Liver (tissue), 9 donors: ENCODE measurements around the gene MYO1H. TPM values are rescaled to one million over a fixed set of nuclear protein-coding genes. Genes with fewer than 3 reads are reported as not detected.

ENCODE experiments used
- DNase-seq: peaks from one replicate; pipeline ENCODE4 v3.0.0-alpha.2; 2017; ENCODE audit warnings: low spot score
- H3K27ac ChIP-seq, 2 donors: one replicate each; pipeline ENCODE4 v1.7.0; 2013; ENCODE audit warnings: inconsistent platforms in 2 of 2, low read length in 2 of 2, control low read depth in 1 of 2, low read depth in 1 of 2, mild to moderate bottlenecking in 1 of 2
- H3K27me3 ChIP-seq, 4 donors: one replicate each; pipeline versions ENCODE4 v1.6.1 to v1.7.0; 2013; ENCODE audit warnings: low read length in 3 of 4, inconsistent platforms in 1 of 4, mild to moderate bottlenecking in 1 of 4, moderate library complexity in 1 of 4; ENCODE audit not compliant: control insufficient read depth in 4 of 4, insufficient read depth in 4 of 4
- H3K36me3 ChIP-seq, 4 donors: one replicate each; pipeline versions ENCODE4 v1.6.1 to v1.7.0; 2013; ENCODE audit warnings: low read length in 3 of 4, mild to moderate bottlenecking in 3 of 4, low read depth in 1 of 4, moderate library complexity in 1 of 4; ENCODE audit not compliant: control insufficient read depth in 4 of 4, insufficient read depth in 3 of 4
- H3K4me1 ChIP-seq, 4 donors: one replicate each; pipeline versions ENCODE4 v1.6.1 to v1.7.0; 2013; ENCODE audit warnings: low read length in 3 of 4, mild to moderate bottlenecking in 3 of 4, moderate library complexity in 1 of 4; ENCODE audit not compliant: control insufficient read depth in 4 of 4, insufficient read depth in 4 of 4
- H3K4me3 ChIP-seq, 3 donors: one replicate each; pipeline versions ENCODE4 v1.6.1 to v1.7.0; 2013; ENCODE audit warnings: low read length in 3 of 3, control low read depth in 1 of 3, low read depth in 1 of 3, mild to moderate bottlenecking in 1 of 3
- H3K9ac ChIP-seq, 2 donors: one replicate each; pipeline ENCODE4 v1.7.0; 2013; ENCODE audit warnings: low read length in 2 of 2, mild to moderate bottlenecking in 2 of 2, moderate library complexity in 2 of 2, control low read depth in 1 of 2, low read depth in 1 of 2
- H3K9me3 ChIP-seq, 4 donors: one replicate each; pipeline versions ENCODE4 v1.6.1 to v1.7.0; 2013; ENCODE audit warnings: low read length in 3 of 4; ENCODE audit not compliant: control insufficient read depth in 4 of 4
- CTCF ChIP-seq: fragments of 150-350 bp; IDR thresholded peaks from 2 replicates; pipeline ENCODE4 v1.5.1; 2017; ENCODE audit warnings: improper control_type of control experiment, low read depth, low read length; ENCODE audit not compliant: missing input control
- EGR1 ChIP-seq, 2 donors: IDR thresholded peaks; 2 replicates each; pipeline ENCODE4 v1.6.1; 2016 to 2018; ENCODE audit warnings: antibody characterized with exemption in 2 of 2, low read depth in 2 of 2
- FOXA2 ChIP-seq: IDR thresholded peaks from 2 replicates; pipeline ENCODE4 v1.6.1; 2016; ENCODE audit warnings: antibody characterized with exemption
- GABPA ChIP-seq, 2 donors: IDR thresholded peaks in 1 of 2; conservative IDR thresholded peaks in 1 of 2; 2 replicates each; pipeline ENCODE4 v1.6.1; 2016; ENCODE audit warnings: antibody characterized with exemption in 2 of 2, mild to moderate bottlenecking in 1 of 2, moderate library complexity in 1 of 2
- HNF4A ChIP-seq, 2 donors: conservative IDR thresholded peaks; 2 replicates each; pipeline ENCODE4 v1.6.1; 2016; ENCODE audit warnings: antibody characterized with exemption in 2 of 2, mild to moderate bottlenecking in 2 of 2
- HNF4G ChIP-seq: IDR thresholded peaks from 2 replicates; pipeline ENCODE4 v1.6.1; 2016; ENCODE audit warnings: antibody characterized with exemption
- JUND ChIP-seq, 2 donors: IDR thresholded peaks; 2 replicates each; pipeline ENCODE4 v1.6.1; 2016; ENCODE audit warnings: antibody characterized with exemption in 2 of 2
- NR2F2 ChIP-seq: IDR thresholded peaks from 2 replicates; pipeline ENCODE4 v1.6.1; 2016; ENCODE audit warnings: antibody characterized with exemption
- RAD21 ChIP-seq, 2 donors: IDR thresholded peaks; 2 replicates each; pipeline ENCODE4 v1.6.1; 2016; ENCODE audit warnings: antibody characterized with exemption in 2 of 2, mild to moderate bottlenecking in 2 of 2
- REST ChIP-seq: IDR thresholded peaks from 2 replicates; pipeline ENCODE4 v1.6.1; 2016; ENCODE audit warnings: antibody characterized with exemption, mild to moderate bottlenecking
- YY1 ChIP-seq: IDR thresholded peaks from 2 replicates; pipeline ENCODE4 v1.6.1; 2016; ENCODE audit warnings: antibody characterized with exemption, mild to moderate bottlenecking
- ZBTB33 ChIP-seq: IDR thresholded peaks from 2 replicates; pipeline ENCODE4 v1.6.1; 2016; ENCODE audit warnings: antibody characterized with exemption
- WGBS: extraction: QIAGEN DNeasy Blood & Tissue Kit; methylation state at CpG from one replicate; pipeline ENCODE4 v1.1.7; 2013; 5-methylcytosine and 5-hydroxymethylcytosine counted together
- polyA plus RNA-seq, 2 donors: library from polyadenylated mRNA; stranded (reverse) in 1 of 2; unstranded in 1 of 2; fragments of 200-250 nt in 1 of 2; fragments of >200 nt in 1 of 2; fragmentation: Nextera tagmentation in 1 of 2; extraction: Ambion mirVana in 1 of 2; gene quantifications; one replicate each; pipeline versions ENCODE4 v1.2.1 to v1.2.3, GENCODE V29; 2013 to 2015
- total RNA-seq, 2 donors: library from RNA; depleted of rRNA; stranded (reverse); fragments of >200 nt; gene quantifications; one replicate each; pipeline ENCODE4 v1.2.3, GENCODE V29; 2014
- TF ChIP-seq, protein P1 (sequence below): IDR thresholded peaks from 2 replicates; pipeline ENCODE4 v1.6.1; 2016; ENCODE audit warnings: antibody characterized with exemption
- donor health status: healthy.
- donor health status: healthy.
- donor health status: healthy.
- donor health status: healthy.
- donor health status: healthy.

MYO1H gene
- total and polyA plus RNA-seq, 4 donors: not detected

DNA sequence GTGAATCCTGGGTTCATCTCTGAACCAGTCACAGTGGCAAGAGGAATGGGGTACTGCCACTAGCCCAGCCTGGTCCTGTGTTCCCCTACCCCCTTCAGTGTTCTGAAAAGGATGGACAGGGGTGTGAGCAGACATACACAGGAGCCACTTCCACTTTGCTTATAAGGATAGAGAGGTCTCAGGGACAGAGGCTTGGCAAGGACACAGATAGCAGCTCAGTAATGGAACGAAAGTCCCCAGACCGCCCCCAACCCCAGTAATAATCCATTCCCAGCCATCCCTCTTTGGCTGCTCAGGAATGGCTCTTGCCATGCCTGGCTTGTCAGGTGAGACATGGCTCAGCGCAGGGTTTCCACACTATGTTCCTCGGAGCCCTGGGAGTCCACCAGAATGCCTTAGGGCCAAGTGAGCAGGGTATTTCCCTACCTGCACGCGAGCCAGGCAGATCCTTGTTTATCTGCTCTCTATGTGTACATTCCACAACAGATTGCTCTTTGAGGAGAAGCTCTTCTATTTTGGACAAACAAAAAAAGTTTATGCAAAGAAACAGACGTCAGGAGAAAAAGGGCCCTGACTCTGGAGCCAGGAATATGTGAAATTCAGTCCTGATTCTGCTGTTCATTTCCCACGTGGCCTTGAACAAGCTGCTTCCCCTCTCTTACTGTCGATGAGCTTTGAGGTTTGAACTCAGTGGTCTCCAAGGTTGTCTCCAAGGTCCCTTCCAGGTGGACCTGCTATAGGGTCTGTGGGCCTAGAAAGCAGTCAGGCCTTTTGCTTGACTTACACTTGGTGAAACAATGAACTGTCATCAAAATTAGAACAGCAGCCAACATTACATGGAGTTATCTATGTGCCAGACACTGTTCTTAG is 139.7 kb downstream of the MYO1H start (continued):
- no peak for TF ChIP-seq CTCF
- no peak for TF ChIP-seq HNF4A (conservative IDR thresholded peaks at IDR 0.05)
- TF ChIP-seq GABPA (IDR thresholded peaks at IDR 0.05 in 1 of 2, conservative IDR thresholded peaks at IDR 0.05 in 1 of 2): no peak

GRCh38 chr12:109488051-109488665 is 140.5 kb downstream of the MYO1H start:
- Histone ChIP-seq H3K4me1 (no peaks in the 10 kb centered on the region), H3K4me3 (no peak overlapping the region), H3K27ac (no peak overlapping the region), H3K27me3 (no peaks in the 10 kb centered on the region), H3K9ac (no peak overlapping the region), H3K9me3 (no peaks in the 10 kb centered on the region), H3K36me3 (peaks cover 19 to 96% (median 77%) of the 10 kb centered on the region in 4 donors)
- WGBS: 88% methylated on average over 7 of the region's 7 CpGs
- DNase-seq: no peak
- TF ChIP-seq HNF4G: no peak

- TF ChIP-seq RAD21 (IDR thresholded peaks at IDR 0.05): no peak
- no peak for TF ChIP-seq NR2F2
- no peak for TF ChIP-seq FOXA2
- no peak for TF ChIP-seq CTCF
- TF ChIP-seq REST: no peak
- TF ChIP-seq, protein P1, sequence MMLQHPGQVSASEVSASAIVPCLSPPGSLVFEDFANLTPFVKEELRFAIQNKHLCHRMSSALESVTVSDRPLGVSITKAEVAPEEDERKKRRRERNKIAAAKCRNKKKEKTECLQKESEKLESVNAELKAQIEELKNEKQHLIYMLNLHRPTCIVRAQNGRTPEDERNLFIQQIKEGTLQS: no peak
- no peak for TF ChIP-seq YY1
- no peak for TF ChIP-seq GABPA (IDR thresholded peaks at IDR 0.05 in 1 of 2, conservative IDR thresholded peaks at IDR 0.05 in 1 of 2)
- TF ChIP-seq JUND (IDR thresholded peaks at IDR 0.05): no peak
- no peak for TF ChIP-seq EGR1 (IDR thresholded peaks at IDR 0.05; ENCODE audit: low read depth in 2 of 2)
- no peak for TF ChIP-seq ZBTB33
- no peak for TF ChIP-seq HNF4A (conservative IDR thresholded peaks at IDR 0.05)
- H3K9ac ChIP-seq: no peak overlapping the region
- no peak overlapping the region for H3K27ac ChIP-seq
- H3K36me3 ChIP-seq: peaks cover 22 to 94% (median 74%) of the 10 kb centered on the region in 4 donors
- no peaks in the 10 kb centered on the region for H3K4me1 ChIP-seq
- DNase-seq: no peak
- no peaks in the 10 kb centered on the region for H3K27me3 ChIP-seq
- H3K4me3 ChIP-seq: no peak overlapping the region
- WGBS: 93% methylated on average over 14 of the region's 14 CpGs
- H3K9me3 ChIP-seq: no peaks in the 10 kb centered on the region
Observed at GRCh38 chr12:109489016-109489954, 141.6 kb downstream of the MYO1H start.
